Middle frontal gyrus (tissue), 1 donor: ENCODE measurements around the gene COL5A3.
A peak's percentile ranks its signal among the peaks of the same experiment; 100 is the strongest.
"Not testable (repeated sequence)": the region's sequence is repeated elsewhere in the genome, so short reads cannot be mapped to it uniquely, and the experiment has no call there.

Experiments used
- DNase-seq: peaks from one replicate; pipeline ENCODE4 v3.0.0-alpha.2; 2015; ENCODE audit warnings: low spot score; ENCODE audit errors: extremely low spot score

The COL5A3 gene

GRCh38 chr19:10010247-10010691 is at the start of gene COL5A3:
Gene COL5A3 (minus strand): TSS chr19:10010504. CDS start chr19:10010385, 119 bp downstream.
- no peak for DNase-seq

- DNase-seq: no peak
These were observed 42.5 kb upstream of the COL5A3 start for GRCh38 chr19:10052602-10053360.

- DNase-seq: no peak
These were observed 39.3 kb upstream of the COL5A3 start for GRCh38 chr19:10049626-10050025.

- no peak for DNase-seq
These were observed 35.1 kb upstream of the COL5A3 start for GRCh38 chr19:10045371-10045770.

- no peak for DNase-seq
These were observed 34.1 kb upstream of the COL5A3 start for GRCh38 chr19:10044390-10044789.

GRCh38 chr19:10043286-10043927 is 33.1 kb upstream of the COL5A3 start:
- no peak for DNase-seq

- no peak for DNase-seq
These were observed 27.5 kb upstream of the COL5A3 start for GRCh38 chr19:10037809-10038208.

GRCh38 chr19:10037367-10037766 is 27.1 kb upstream of the COL5A3 start:
- no peak for DNase-seq

GRCh38 chr19:10036601-10037071 is 26.3 kb upstream of the COL5A3 start:
- DNase-seq: no peak

GRCh38 chr19:10033614-10034013 is 23.3 kb upstream of the COL5A3 start:
- no peak for DNase-seq

- DNase-seq: peak; percentile 86
These were observed 17.1 kb upstream of the COL5A3 start for GRCh38 chr19:10027158-10027997.

- DNase-seq: no peak
These were observed 16.4 kb upstream of the COL5A3 start for GRCh38 chr19:10026744-10027143.

- not testable (repeated sequence) for DNase-seq
These were observed 12.8 kb upstream of the COL5A3 start for GRCh38 chr19:10023096-10023495.

- DNase-seq: no peak
These were observed 11.6 kb upstream of the COL5A3 start for GRCh38 chr19:10021863-10022262.

- no peak for DNase-seq
These were observed 11.1 kb upstream of the COL5A3 start for GRCh38 chr19:10021446-10021845.

GRCh38 chr19:10020851-10021250 is 10.5 kb upstream of the COL5A3 start:
- DNase-seq: no peak

- DNase-seq: no peak
These were observed 8.9 kb upstream of the COL5A3 start for GRCh38 chr19:10019246-10019645.

- no peak for DNase-seq
These were observed 8.5 kb upstream of the COL5A3 start for GRCh38 chr19:10018786-10019185.

- DNase-seq: no peak
These were observed 8.0 kb upstream of the COL5A3 start for GRCh38 chr19:10018263-10018662.

GRCh38 chr19:10013834-10014618 is 3.7 kb upstream of the COL5A3 start:
- no peak for DNase-seq

GRCh38 chr19:10013316-10013715 is 3.0 kb upstream of the COL5A3 start, which contains the start of gene RDH8:
Gene RDH8 (plus strand): TSS chr19:10013483. CDS start chr19:10013498, 15 bp downstream.
- no peak for DNase-seq
